Measurements from ENCODE around the gene CEP164.

The CEP164 gene

DNA sequence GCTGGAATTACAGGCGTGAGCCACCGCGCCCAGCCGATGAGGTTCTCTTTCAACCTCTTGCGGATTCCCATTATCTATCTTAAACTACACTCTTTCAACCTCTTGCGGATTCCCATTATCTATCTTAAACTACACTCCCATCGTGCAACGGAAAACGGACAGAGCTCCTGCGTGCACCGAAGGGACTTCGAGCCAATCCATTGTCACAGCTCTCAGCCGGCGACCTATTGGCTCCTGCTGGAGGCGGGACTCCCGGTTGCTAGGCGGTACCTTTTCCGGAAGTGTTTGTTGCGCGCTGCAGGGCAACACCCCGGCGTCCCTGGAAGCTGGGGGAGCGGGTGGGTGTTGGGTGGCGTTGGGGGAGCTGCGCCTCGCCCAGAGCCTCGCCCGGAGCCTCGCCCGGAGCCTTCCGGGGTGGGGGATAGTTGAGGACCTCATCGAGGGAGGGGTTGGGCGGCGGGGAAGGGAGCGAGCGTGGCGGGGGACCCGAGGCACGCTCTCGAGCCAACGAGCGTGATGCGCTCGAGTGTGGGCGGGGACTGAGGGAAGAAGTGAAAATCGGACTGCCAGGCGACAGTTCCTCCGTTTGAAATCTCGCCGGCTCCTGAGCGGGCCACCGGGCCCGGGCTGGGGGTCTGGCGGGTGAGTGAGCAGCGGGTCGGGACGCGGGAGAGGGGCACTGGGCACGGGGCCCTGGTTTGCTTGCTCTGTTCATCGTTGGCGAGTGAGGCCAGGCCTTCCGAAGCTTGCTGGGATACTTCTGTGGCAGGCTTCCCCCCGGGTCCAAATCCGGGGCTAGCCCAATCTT, at the start of gene CEP164:
CEP164 (plus strand) TSS at position 288 of the 808 bp plus-strand sequence. CDS start 10,733 bp downstream, outside the sequence.
- intact Hi-C loops (cut with micrococcal nuclease) = no loop called here
- Mint-ChIP-seq H3K4me3 (no peak within 1 kb of the TSS), H3K27ac (no peak within 1 kb of the TSS)

GRCh38 chr11:117278347-117278746, 49.3 kb upstream of the CEP164 start:
- intact Hi-C loops (cut with micrococcal nuclease) = no loop called here
- H3K4me1 Mint-ChIP-seq (ENCODE audit: low read depth) = no peaks in the 10 kb centered on the region
- no peaks in the 10 kb centered on the region for H3K27me3 Mint-ChIP-seq
- no peak overlapping the region for H3K27ac Mint-ChIP-seq
- H3K36me3 Mint-ChIP-seq (ENCODE audit: low read depth) = peaks cover 64% of the 10 kb centered on the region
- no peak overlapping the region for H3K4me3 Mint-ChIP-seq
- H3K9me3 Mint-ChIP-seq = no peaks in the 10 kb centered on the region

More for the DNA sequence above, at the start of gene CEP164:
- Mint-ChIP-seq H3K36me3 (ENCODE audit: low read depth) (no peaks in the 10 kb centered on the region), H3K4me1 (ENCODE audit: low read depth) (peaks cover 11% of the 10 kb centered on the region), H3K27me3 (no peaks in the 10 kb centered on the region), H3K9me3 (no peaks in the 10 kb centered on the region)

DNA sequence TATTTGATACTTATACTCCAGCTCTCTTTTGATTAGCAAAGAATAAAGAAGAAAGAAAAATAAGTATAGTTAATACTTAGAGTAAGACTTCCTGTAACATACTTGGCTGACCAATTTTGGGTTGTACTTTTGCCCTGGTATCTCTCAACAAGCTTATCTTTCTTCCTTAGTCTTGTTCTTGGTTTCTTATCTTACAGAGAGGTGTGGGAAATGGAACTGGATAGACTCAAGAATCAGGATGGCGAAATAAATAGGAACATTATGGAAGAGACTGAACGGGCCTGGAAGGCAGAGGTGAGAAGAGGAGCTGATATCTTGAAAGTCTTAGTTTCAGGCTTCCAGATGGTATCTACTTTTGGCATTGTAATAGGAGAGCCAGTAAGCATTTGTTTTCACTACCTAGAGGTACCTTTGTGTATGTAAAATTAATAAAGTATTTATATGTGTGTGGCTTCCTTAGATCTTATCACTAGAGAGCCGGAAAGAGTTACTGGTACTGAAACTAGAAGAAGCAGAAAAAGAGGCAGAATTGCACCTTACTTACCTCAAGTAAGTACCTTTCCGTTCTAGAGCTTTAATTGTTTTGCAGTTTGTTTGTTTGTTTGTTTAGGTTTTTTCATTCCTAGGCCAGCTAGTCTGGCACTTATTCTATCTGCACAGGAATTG, 47.8 kb upstream of the CEP164 start:
- intact Hi-C loops (cut with micrococcal nuclease) = no loop called here

GRCh38 chr11:117281159-117281558, 46.5 kb upstream of the CEP164 start:
- no peaks in the 10 kb centered on the region for H3K9me3 Mint-ChIP-seq
- H3K36me3 Mint-ChIP-seq (ENCODE audit: low read depth) = peaks cover 67% of the 10 kb centered on the region
- H3K4me1 Mint-ChIP-seq (ENCODE audit: low read depth) = no peaks in the 10 kb centered on the region
- H3K4me3 Mint-ChIP-seq = no peak overlapping the region
- H3K27ac Mint-ChIP-seq = no peak overlapping the region
- H3K27me3 Mint-ChIP-seq = no peaks in the 10 kb centered on the region
- intact Hi-C loops (cut with micrococcal nuclease) = no loop called here

More for the DNA sequence above, 47.8 kb upstream of the CEP164 start:
- Mint-ChIP-seq H3K9me3 (no peaks in the 10 kb centered on the region), H3K27me3 (no peaks in the 10 kb centered on the region), H3K4me1 (ENCODE audit: low read depth) (no peaks in the 10 kb centered on the region), H3K27ac (no peak overlapping the region), H3K4me3 (no peak overlapping the region), H3K36me3 (ENCODE audit: low read depth) (peaks cover 66% of the 10 kb centered on the region)

GRCh38 chr11:117281869-117282268, 45.8 kb upstream of the CEP164 start:
- H3K4me3 Mint-ChIP-seq = no peak overlapping the region
- intact Hi-C loops (cut with micrococcal nuclease) = no loop called here
- H3K4me1 Mint-ChIP-seq (ENCODE audit: low read depth) = no peaks in the 10 kb centered on the region
- no peaks in the 10 kb centered on the region for H3K9me3 Mint-ChIP-seq
- H3K27ac Mint-ChIP-seq = no peak overlapping the region
- H3K36me3 Mint-ChIP-seq (ENCODE audit: low read depth) = peaks cover 74% of the 10 kb centered on the region
- H3K27me3 Mint-ChIP-seq = no peaks in the 10 kb centered on the region

- H3K27ac Mint-ChIP-seq = no peak overlapping the region
- H3K27me3 Mint-ChIP-seq = no peaks in the 10 kb centered on the region
- no peaks in the 10 kb centered on the region for H3K4me1 Mint-ChIP-seq (ENCODE audit: low read depth)
- peaks cover 85% of the 10 kb centered on the region for H3K36me3 Mint-ChIP-seq (ENCODE audit: low read depth)
- no peak overlapping the region for H3K4me3 Mint-ChIP-seq
- no peaks in the 10 kb centered on the region for H3K9me3 Mint-ChIP-seq
- intact Hi-C loops (cut with micrococcal nuclease) = no loop called here
Measured at GRCh38 chr11:117282956-117283355, 44.7 kb upstream of the CEP164 start.

- Mint-ChIP-seq H3K27ac (no peak overlapping the region), H3K4me1 (ENCODE audit: low read depth) (no peaks in the 10 kb centered on the region), H3K27me3 (no peaks in the 10 kb centered on the region), H3K36me3 (ENCODE audit: low read depth) (peaks cover 96% of the 10 kb centered on the region), H3K9me3 (no peaks in the 10 kb centered on the region), H3K4me3 (no peak overlapping the region)
- intact Hi-C loops (cut with micrococcal nuclease) = no loop called here
Measured at GRCh38 chr11:117284053-117284452, 43.6 kb upstream of the CEP164 start.

DNA sequence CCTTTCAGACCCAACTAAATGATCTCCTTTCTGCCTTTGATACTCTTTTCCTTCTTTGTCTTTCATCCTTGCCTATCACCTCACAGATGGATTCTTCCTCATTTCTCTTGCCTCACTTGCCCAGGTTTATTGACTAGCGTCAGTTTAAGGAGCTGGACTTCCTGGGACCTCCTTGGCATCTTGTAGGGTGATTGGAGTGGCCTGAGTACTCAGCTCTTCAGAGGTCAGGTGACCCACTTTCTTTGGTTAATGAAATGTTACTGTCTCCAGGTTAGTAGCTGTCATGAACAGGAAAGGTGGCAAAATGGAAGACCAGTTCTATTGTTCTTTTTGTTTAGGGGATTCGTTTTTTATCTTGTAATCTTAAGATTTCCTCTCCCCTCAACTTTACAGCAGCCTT, 41.1 kb upstream of the CEP164 start:
- intact Hi-C loops (cut with micrococcal nuclease) = no loop called here
- Mint-ChIP-seq H3K4me1 (ENCODE audit: low read depth) (peaks cover 8% of the 10 kb centered on the region), H3K27me3 (no peaks in the 10 kb centered on the region), H3K36me3 (ENCODE audit: low read depth) (peaks cover 100% of the 10 kb centered on the region), H3K9me3 (no peaks in the 10 kb centered on the region), H3K27ac (no peak overlapping the region), H3K4me3 (no peak overlapping the region)

DNA sequence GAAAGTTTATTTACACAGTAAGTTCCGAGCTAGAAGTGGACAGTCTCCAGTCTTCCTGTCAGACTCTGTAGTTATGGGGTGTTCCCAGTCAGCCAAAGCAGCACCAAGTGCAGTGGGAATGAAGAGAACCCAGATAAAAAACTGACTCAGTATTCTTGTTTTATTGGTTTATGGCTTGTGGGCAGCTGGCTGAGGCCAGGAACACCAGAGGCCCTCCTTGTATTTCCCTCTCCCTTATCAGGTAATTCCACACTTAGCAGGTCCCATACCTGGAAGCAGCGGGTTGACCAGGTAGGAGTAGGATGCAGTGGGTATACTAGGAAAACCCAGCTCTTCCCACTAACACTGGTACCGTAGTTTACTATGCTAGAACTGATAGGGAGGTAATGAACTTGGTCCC, 40.0 kb upstream of the CEP164 start:
- Mint-ChIP-seq H3K9me3 (no peaks in the 10 kb centered on the region), H3K4me1 (ENCODE audit: low read depth) (peaks cover 8% of the 10 kb centered on the region), H3K27ac (no peak overlapping the region), H3K4me3 (no peak overlapping the region), H3K36me3 (ENCODE audit: low read depth) (peaks cover 91% of the 10 kb centered on the region), H3K27me3 (no peaks in the 10 kb centered on the region)
- intact Hi-C loops (cut with micrococcal nuclease) = no loop called here

GRCh38 chr11:117289795-117290194, 37.9 kb upstream of the CEP164 start:
- no peak overlapping the region for H3K27ac Mint-ChIP-seq
- no peaks in the 10 kb centered on the region for H3K9me3 Mint-ChIP-seq

GRCh38 chr11:117290809-117291396, 36.8 kb upstream of the CEP164 start, which contains the start of gene BACE1-AS:
TSS of gene BACE1-AS (plus strand) at chr11:117291346.
- H3K36me3 Mint-ChIP-seq (ENCODE audit: low read depth) = peaks cover 77% of the 10 kb centered on the region
- H3K27ac Mint-ChIP-seq = no peak within 1 kb of the TSS
- no peak within 1 kb of the TSS for H3K4me3 Mint-ChIP-seq
- intact Hi-C loops (cut with micrococcal nuclease) = no loop called here
- H3K4me1 Mint-ChIP-seq (ENCODE audit: low read depth) = peaks cover 8% of the 10 kb centered on the region
- no peaks in the 10 kb centered on the region for H3K9me3 Mint-ChIP-seq
- H3K27me3 Mint-ChIP-seq = no peaks in the 10 kb centered on the region

More at GRCh38 chr11:117289795-117290194, 37.9 kb upstream of the CEP164 start:
- Mint-ChIP-seq H3K27me3 (no peaks in the 10 kb centered on the region), H3K36me3 (ENCODE audit: low read depth) (peaks cover 84% of the 10 kb centered on the region), H3K4me3 (no peak overlapping the region), H3K4me1 (ENCODE audit: low read depth) (peaks cover 8% of the 10 kb centered on the region)
- intact Hi-C loops (cut with micrococcal nuclease) = no loop called here

GRCh38 chr11:117292616-117293015, 35.0 kb upstream of the CEP164 start:
- intact Hi-C loops (cut with micrococcal nuclease) = no loop called here
- peaks cover 60% of the 10 kb centered on the region for H3K36me3 Mint-ChIP-seq (ENCODE audit: low read depth)
- H3K27ac Mint-ChIP-seq = no peak overlapping the region
- H3K4me1 Mint-ChIP-seq (ENCODE audit: low read depth) = peaks cover 8% of the 10 kb centered on the region
- H3K27me3 Mint-ChIP-seq = no peaks in the 10 kb centered on the region
- no peaks in the 10 kb centered on the region for H3K9me3 Mint-ChIP-seq
- no peak overlapping the region for H3K4me3 Mint-ChIP-seq

DNA sequence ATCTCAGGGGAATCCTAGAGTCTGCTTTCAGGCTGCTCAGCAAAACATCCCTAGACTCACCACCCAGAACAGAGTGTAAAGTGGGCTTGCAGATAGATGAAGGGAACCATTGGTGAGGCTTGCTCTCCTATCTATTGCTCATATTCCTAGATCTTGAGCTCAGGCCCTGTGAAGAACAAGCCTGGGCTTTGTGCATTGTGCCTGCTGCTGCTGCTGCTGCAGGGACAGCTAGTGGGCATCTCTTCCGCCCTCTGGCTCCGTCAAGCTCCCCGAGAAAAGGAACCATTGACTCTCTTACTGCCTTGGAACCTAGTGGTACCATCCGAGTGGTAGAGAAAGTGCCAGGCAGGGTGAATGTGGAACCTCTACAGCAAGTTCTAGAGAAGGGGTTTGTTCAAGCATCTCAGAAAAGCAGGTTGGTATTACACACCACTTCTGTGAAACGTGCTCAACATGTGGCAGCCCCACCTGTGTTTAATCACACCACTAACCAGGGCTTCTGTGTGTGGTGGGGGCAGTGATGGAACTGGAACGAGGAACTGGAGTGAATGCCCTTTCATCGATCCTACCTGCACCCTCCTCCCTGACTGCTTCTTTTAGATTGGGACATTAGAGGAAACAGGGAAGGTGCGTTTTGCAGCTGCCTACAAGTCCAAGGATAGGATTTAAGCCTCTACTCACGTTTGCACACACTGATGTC, 32.1 kb upstream of the CEP164 start:
- no peak overlapping the region for H3K4me3 Mint-ChIP-seq
- H3K36me3 Mint-ChIP-seq (ENCODE audit: low read depth) = peaks cover 30% of the 10 kb centered on the region
- no peak overlapping the region for H3K27ac Mint-ChIP-seq
- intact Hi-C loops (cut with micrococcal nuclease) = no loop called here
- no peaks in the 10 kb centered on the region for H3K9me3 Mint-ChIP-seq
- no peaks in the 10 kb centered on the region for H3K27me3 Mint-ChIP-seq
- H3K4me1 Mint-ChIP-seq (ENCODE audit: low read depth) = peaks cover 14% of the 10 kb centered on the region

DNA sequence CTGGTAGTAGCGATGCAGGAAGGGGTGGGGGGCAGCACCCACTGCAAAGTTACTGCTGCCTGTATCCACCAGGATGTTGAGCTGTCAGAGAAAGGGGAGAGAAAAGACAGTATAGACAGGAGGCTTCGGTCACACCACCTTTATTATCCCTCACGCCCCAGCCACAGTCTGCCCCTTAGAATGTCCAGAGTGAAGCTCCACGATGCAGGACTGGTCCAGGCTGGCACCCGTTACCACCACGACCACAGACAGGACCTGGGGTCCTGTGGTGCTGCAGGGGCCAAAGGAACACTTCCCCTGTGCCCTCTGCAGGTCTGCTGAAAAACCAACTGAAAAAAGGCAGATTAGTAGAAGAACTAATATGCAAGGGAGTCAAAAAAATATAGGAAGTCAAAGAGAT, 30.8 kb upstream of the CEP164 start:
- no peak overlapping the region for H3K27ac Mint-ChIP-seq
- H3K36me3 Mint-ChIP-seq (ENCODE audit: low read depth) = peaks cover 19% of the 10 kb centered on the region
- H3K4me1 Mint-ChIP-seq (ENCODE audit: low read depth) = peaks cover 15% of the 10 kb centered on the region

More for the DNA sequence above, 30.8 kb upstream of the CEP164 start:
- Mint-ChIP-seq H3K4me3 (no peak overlapping the region), H3K27me3 (no peaks in the 10 kb centered on the region), H3K9me3 (no peaks in the 10 kb centered on the region)
- intact Hi-C loops (cut with micrococcal nuclease) = no loop called here

All from dendritic cell treated with granulocyte-macrophage colony-stimulating factor and Interleukin-4, amounts not matched to agents 40 ng/mL and 50 ng/mL, for 4 days (primary cell).